ENCODE data around the gene AGO4.

DNA sequence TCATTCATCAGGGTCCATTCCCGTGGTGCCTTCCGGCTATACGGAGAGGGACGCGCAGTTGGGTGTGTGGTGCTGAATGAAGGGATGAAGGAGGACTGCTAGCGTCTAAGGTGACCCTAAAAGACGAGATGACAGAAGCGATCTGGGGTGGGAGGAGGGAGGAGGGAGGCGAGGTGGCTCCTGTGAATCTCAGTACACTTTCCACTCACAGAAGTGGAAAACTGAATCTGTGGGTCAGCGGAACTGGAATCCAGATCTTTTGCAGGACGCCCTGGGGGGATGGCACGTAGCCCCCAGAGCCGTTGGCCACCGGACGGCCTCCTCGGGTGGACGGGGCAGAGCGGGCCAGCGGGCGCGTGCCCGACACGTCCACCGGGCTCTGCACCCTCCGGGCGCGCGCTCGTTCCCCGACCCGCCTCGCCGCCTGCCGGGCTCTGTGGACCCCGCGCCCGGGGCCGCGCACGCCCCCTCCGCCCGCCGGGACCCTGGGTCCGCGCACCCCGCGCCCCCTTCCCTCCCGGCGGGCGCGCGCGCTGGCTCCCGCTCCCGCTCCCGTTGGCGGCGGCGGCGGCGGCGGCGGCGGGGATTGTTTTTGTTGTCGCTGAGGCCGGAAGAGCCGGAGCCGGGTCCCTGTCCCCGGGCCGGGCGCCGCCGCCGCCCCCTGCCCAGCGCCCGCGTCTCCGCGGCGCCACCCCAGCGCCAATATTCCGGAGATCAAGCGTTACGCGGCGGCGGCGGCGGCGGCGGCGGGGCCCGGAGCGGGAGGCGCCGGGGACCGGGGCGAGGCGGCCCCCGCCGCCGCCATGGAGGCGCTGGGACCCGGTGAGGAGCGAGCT, at the start of gene AGO4:
- TF ChIP-seq FOXM1 (IDR thresholded peaks at IDR 0.05; ENCODE audit: borderline replicate concordance) (no peak), HDGF (IDR thresholded peaks at IDR 0.05; ENCODE audit: borderline replicate concordance) (no peak), FOXK2 (IDR thresholded peaks at IDR 0.05) (no peak), SUZ12 (IDR thresholded peaks at IDR 0.05) (no peak), BHLHE40 (IDR thresholded peaks at IDR 0.05; ENCODE audit: borderline replicate concordance) (no peak), NFRKB (IDR thresholded peaks at IDR 0.05) (no peak), TARDBP (IDR thresholded peaks at IDR 0.05) (no peak), LEF1 (IDR thresholded peaks at IDR 0.05; ENCODE audit: borderline replicate concordance) (no peak), SP1 (IDR thresholded peaks at IDR 0.05) (no peak), ZNF384 (IDR thresholded peaks at IDR 0.05) (no peak)
